NCI-H2029 treated with DMSO at 0.1 percent for 48 hours (cell line): ENCODE results near the gene DMKN.

Experiments used
- DNase-seq: peaks from one replicate; lab custom pipeline; 2025; lab: John Stamatoyannopoulos, UW

Gene DMKN

GRCh38 chr19:35524181-35524837, 10.9 kb upstream of the DMKN start:
- no peak for DNase-seq

- DNase-seq: no peak
Measured at GRCh38 chr19:35522745-35523327, 9.4 kb upstream of the DMKN start.

- no peak for DNase-seq
Measured at GRCh38 chr19:35521124-35521743, 7.8 kb upstream of the DMKN start.

- no peak for DNase-seq
Measured at GRCh38 chr19:35519291-35519690, 5.8 kb upstream of the DMKN start.

GRCh38 chr19:35518313-35518712, 4.9 kb upstream of the DMKN start:
- DNase-seq: no peak

GRCh38 chr19:35517342-35517741, 3.9 kb upstream of the DMKN start:
- DNase-seq: no peak

GRCh38 chr19:35516310-35516709, 2.9 kb upstream of the DMKN start:
- no peak for DNase-seq

GRCh38 chr19:35514282-35514809, 897 bp upstream of the DMKN start:
- no peak for DNase-seq

GRCh38 chr19:35512831-35513627, 420 bp downstream of the DMKN start:
- no peak for DNase-seq

GRCh38 chr19:35511337-35511736, 2.1 kb downstream of the DMKN start:
- no peak for DNase-seq

- DNase-seq: no peak
Measured at GRCh38 chr19:35510626-35510964, 2.9 kb downstream of the DMKN start.

- no peak for DNase-seq
Measured at GRCh38 chr19:35509861-35510625, 3.4 kb downstream of the DMKN start.

GRCh38 chr19:35509018-35509652, 4.3 kb downstream of the DMKN start:
- no peak for DNase-seq

- DNase-seq: no peak
Measured at GRCh38 chr19:35508129-35508528, 5.3 kb downstream of the DMKN start.

GRCh38 chr19:35507561-35507960, 5.9 kb downstream of the DMKN start:
- no peak for DNase-seq

GRCh38 chr19:35506011-35506410, 7.4 kb downstream of the DMKN start:
- no peak for DNase-seq

- DNase-seq: no peak
Measured at GRCh38 chr19:35502751-35503150, 10.7 kb downstream of the DMKN start.

GRCh38 chr19:35501684-35502083, 11.8 kb downstream of the DMKN start:
- DNase-seq: no peak

GRCh38 chr19:35500611-35501010, 12.8 kb downstream of the DMKN start:
- no peak for DNase-seq

- no peak for DNase-seq
Measured at GRCh38 chr19:35498984-35499527, 14.4 kb downstream of the DMKN start.

- no peak for DNase-seq
Measured at GRCh38 chr19:35498220-35498619, 15.2 kb downstream of the DMKN start.
